ENCODE data around the gene WDR4. TPM values are rescaled to one million over a fixed set of nuclear protein-coding genes. Genes with fewer than 3 reads are reported as not detected.

WDR4 gene
- polyA plus RNA-seq, 1 of the 3 experiments (the other 2 are of a cell fraction) = 26.5 TPM

DNA sequence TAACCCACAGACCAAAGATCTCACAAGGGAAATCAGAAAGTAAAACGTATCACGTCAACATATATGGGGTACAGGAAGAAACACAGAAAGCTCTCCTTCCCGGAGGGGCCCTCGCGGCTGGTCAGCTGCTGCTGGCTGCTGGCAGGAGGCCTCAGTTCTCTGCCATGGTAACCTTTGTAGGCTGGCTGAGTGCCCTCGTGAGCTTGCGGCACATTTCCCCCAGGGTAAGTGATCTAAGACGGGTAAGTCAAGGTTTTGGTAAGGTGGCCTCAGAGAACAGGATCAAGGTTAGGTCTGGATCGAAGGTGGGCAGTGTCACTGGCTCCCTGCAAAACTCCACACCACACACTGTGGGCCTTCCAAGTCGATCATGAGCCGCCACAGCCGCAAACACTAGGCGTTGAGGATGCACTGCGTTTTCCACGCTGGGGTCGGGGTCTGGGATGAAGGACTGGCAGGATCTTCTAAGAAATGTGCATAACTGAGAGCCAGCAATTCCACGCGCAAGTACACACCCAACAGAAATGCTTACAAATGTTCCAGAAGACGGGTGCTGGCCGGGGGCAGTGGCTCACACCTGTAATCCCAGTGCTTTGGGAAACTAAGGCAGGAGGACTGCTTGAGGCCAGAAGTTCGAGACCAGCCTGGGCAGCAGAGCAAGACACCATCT is 33.9 kb downstream of the WDR4 start:
- no peak overlapping the region for H3K4me3 ChIP-seq (ENCODE audit: low read depth in 2 of 2, low read length in 1 of 2)
- peaks cover 13 to 63% of the 10 kb centered on the region in 2 experiments for H3K36me3 ChIP-seq (replicated peaks in 1 of 2; ENCODE audit: control insufficient read depth in 1 of 2, insufficient read depth in 2 of 2, low read length in 1 of 2)
- H2AFZ ChIP-seq (ENCODE audit: low read depth) = no peak overlapping the region
- H3K79me2 ChIP-seq (ENCODE audit: insufficient read depth) = peaks cover 45% of the 10 kb centered on the region
- H3K4me1 ChIP-seq (ENCODE audit: control insufficient read depth in 1 of 2, insufficient read depth in 2 of 2, low read depth in 1 of 2, low read length in 1 of 2) = no peaks in the 10 kb centered on the region
- no peak overlapping the region for H3K4me2 ChIP-seq
- no peaks in the 10 kb centered on the region for H3F3A ChIP-seq (replicated peaks; ENCODE audit: insufficient read depth)
- peaks cover 24% of the 10 kb centered on the region for H4K20me1 ChIP-seq (ENCODE audit: insufficient read depth)
- H3K27ac ChIP-seq (ENCODE audit: low read depth in 2 of 2, low read length in 1 of 2) = no peak overlapping the region
- TF ChIP-seq IRF3 (IDR thresholded peaks at IDR 0.05; ENCODE audit: low read depth, low read length) = no peak
- TF ChIP-seq NRF1 (IDR thresholded peaks at IDR 0.05; ENCODE audit: low read depth, low read length) = no peak
- TF ChIP-seq, protein P1, sequence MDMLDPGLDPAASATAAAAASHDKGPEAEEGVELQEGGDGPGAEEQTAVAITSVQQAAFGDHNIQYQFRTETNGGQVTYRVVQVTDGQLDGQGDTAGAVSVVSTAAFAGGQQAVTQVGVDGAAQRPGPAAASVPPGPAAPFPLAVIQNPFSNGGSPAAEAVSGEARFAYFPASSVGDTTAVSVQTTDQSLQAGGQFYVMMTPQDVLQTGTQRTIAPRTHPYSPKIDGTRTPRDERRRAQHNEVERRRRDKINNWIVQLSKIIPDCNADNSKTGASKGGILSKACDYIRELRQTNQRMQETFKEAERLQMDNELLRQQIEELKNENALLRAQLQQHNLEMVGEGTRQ (IDR thresholded peaks at IDR 0.05; ENCODE audit: borderline replicate concordance, low read depth, low read length) = no peak
- TF ChIP-seq TAF1 (IDR thresholded peaks at IDR 0.05; ENCODE audit: borderline replicate concordance, low read depth, low read length) = no peak
- TF ChIP-seq, protein P2, sequence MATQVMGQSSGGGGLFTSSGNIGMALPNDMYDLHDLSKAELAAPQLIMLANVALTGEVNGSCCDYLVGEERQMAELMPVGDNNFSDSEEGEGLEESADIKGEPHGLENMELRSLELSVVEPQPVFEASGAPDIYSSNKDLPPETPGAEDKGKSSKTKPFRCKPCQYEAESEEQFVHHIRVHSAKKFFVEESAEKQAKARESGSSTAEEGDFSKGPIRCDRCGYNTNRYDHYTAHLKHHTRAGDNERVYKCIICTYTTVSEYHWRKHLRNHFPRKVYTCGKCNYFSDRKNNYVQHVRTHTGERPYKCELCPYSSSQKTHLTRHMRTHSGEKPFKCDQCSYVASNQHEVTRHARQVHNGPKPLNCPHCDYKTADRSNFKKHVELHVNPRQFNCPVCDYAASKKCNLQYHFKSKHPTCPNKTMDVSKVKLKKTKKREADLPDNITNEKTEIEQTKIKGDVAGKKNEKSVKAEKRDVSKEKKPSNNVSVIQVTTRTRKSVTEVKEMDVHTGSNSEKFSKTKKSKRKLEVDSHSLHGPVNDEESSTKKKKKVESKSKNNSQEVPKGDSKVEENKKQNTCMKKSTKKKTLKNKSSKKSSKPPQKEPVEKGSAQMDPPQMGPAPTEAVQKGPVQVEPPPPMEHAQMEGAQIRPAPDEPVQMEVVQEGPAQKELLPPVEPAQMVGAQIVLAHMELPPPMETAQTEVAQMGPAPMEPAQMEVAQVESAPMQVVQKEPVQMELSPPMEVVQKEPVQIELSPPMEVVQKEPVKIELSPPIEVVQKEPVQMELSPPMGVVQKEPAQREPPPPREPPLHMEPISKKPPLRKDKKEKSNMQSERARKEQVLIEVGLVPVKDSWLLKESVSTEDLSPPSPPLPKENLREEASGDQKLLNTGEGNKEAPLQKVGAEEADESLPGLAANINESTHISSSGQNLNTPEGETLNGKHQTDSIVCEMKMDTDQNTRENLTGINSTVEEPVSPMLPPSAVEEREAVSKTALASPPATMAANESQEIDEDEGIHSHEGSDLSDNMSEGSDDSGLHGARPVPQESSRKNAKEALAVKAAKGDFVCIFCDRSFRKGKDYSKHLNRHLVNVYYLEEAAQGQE (IDR thresholded peaks at IDR 0.05; ENCODE audit: low read depth, low read length) = no peak
- TF ChIP-seq RCOR1 (IDR thresholded peaks at IDR 0.05; ENCODE audit: low read length) = no peak
- TF ChIP-seq NFIC (IDR thresholded peaks at IDR 0.05; ENCODE audit: borderline replicate concordance) = no peak
- TF ChIP-seq TCF12 (IDR thresholded peaks at IDR 0.05) = no peak
- no peak for TF ChIP-seq RXRA (IDR thresholded peaks at IDR 0.05; ENCODE audit: borderline replicate concordance, low read depth)
- no peak for TF ChIP-seq ELF1 (IDR thresholded peaks at IDR 0.05)
- TF ChIP-seq EZH2phosphoT487 (IDR thresholded peaks at IDR 0.05; ENCODE audit: borderline replicate concordance, low read depth) = no peak
- TF ChIP-seq RFX5 (IDR thresholded peaks at IDR 0.05; ENCODE audit: low read length) = no peak
- TF ChIP-seq, protein P3, sequence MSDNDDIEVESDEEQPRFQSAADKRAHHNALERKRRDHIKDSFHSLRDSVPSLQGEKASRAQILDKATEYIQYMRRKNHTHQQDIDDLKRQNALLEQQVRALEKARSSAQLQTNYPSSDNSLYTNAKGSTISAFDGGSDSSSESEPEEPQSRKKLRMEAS (IDR thresholded peaks at IDR 0.05; ENCODE audit: low read depth) = no peak
- no peak for TF ChIP-seq MEF2A (IDR thresholded peaks at IDR 0.05; ENCODE audit: borderline replicate concordance, low read depth)
- no peak for TF ChIP-seq CHD2 (IDR thresholded peaks at IDR 0.05; ENCODE audit: low read length, partially characterized antibody)
- no peak for TF ChIP-seq JUND (IDR thresholded peaks at IDR 0.05)
- TF ChIP-seq GATA2 (CRISPR knock-in tag; IDR thresholded peaks at IDR 0.05) = no peak
- no peak for TF ChIP-seq SIN3A (IDR thresholded peaks at IDR 0.05; ENCODE audit: borderline replicate concordance, low read depth, low read length)
- TF ChIP-seq FOXM1 (IDR thresholded peaks at IDR 0.05; ENCODE audit: low read depth) = no peak
- TF ChIP-seq MXI1 (IDR thresholded peaks at IDR 0.05; ENCODE audit: low read depth, low read length) = no peak
- no peaks in the 10 kb centered on the region for H3K9me2 ChIP-seq
- peak; percentile 5 for DNase-seq
- ChIA-PET POLR2A (interaction anchor here (0.6 kb wide), 1 partner anchor 65 kb away, joined by 6 read pairs; no protein-coding TSS in a partner anchor), CTCF (no interaction called here)
- H3K9me3 ChIP-seq = no peaks in the 10 kb centered on the region
- no peak overlapping the region for H3K9ac ChIP-seq
- WGBS (ENCODE audit: low lambda C conversion rate) = 91% methylated on average over 18 of the region's 21 CpGs
- no peaks in the 10 kb centered on the region for H3K27me3 ChIP-seq (ENCODE audit: insufficient read depth)
